ENCODE results near the gene GATA6. TPM values are rescaled to one million over a fixed set of nuclear protein-coding genes. Genes with fewer than 3 reads are reported as not detected.

GATA6 gene
- total RNA-seq, 4 donors from 2014 or later = 2.0 to 5.7 (median 2.9) TPM

GRCh38 chr18:22191923-22192322, 22.5 kb downstream of the GATA6 start:
- TF ChIP-seq, protein P1, sequence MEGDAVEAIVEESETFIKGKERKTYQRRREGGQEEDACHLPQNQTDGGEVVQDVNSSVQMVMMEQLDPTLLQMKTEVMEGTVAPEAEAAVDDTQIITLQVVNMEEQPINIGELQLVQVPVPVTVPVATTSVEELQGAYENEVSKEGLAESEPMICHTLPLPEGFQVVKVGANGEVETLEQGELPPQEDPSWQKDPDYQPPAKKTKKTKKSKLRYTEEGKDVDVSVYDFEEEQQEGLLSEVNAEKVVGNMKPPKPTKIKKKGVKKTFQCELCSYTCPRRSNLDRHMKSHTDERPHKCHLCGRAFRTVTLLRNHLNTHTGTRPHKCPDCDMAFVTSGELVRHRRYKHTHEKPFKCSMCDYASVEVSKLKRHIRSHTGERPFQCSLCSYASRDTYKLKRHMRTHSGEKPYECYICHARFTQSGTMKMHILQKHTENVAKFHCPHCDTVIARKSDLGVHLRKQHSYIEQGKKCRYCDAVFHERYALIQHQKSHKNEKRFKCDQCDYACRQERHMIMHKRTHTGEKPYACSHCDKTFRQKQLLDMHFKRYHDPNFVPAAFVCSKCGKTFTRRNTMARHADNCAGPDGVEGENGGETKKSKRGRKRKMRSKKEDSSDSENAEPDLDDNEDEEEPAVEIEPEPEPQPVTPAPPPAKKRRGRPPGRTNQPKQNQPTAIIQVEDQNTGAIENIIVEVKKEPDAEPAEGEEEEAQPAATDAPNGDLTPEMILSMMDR (IDR thresholded peaks at IDR 0.05; ENCODE audit: low read depth) = no peak

DNA sequence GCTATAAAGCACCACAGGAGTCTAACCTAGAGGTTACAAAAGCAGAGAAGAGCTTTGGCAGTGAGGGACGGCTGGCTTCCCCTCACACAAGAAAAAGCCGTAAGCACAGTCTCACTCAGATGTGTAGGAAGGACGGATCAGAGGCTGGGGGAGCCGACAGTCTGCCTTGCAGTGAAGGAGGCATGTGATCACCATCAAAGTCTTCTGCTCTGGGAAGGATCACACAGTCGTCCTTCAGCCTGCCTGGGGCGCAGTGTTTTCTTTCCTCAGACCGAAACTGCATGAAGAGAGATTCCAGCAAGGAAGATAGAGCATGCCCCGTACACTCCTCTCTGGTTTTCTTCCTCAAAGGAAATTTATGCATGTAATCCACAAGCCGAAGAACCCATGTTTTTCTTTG, 24.1 kb downstream of the GATA6 start:
- TF ChIP-seq, protein P1 (IDR thresholded peaks at IDR 0.05; ENCODE audit: low read depth) = no peak

DNA sequence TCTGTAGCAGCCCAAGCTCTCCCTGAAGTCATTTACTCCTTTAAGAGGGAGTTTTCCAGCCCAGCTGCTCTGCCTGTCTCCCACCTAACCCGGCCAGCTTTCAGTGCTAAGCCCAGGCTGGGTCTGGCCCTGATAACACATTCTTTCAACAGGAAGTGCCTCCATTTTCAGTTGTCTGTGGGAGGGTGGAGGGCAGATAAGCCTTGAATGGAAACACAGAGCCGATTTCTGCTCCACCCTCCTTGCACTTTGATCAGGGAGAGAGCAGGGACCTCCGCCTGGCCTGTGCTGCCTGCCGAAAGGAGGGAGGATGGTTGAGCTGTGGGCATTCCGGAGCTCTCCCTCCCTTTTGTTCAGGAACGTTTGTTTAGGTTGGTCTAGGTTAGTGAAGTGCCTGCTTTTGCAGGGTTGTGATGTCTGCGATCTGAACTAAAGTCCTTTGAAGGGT, 24.8 kb downstream of the GATA6 start:
- TF ChIP-seq, protein P1 (IDR thresholded peaks at IDR 0.05; ENCODE audit: low read depth) = no peak

DNA sequence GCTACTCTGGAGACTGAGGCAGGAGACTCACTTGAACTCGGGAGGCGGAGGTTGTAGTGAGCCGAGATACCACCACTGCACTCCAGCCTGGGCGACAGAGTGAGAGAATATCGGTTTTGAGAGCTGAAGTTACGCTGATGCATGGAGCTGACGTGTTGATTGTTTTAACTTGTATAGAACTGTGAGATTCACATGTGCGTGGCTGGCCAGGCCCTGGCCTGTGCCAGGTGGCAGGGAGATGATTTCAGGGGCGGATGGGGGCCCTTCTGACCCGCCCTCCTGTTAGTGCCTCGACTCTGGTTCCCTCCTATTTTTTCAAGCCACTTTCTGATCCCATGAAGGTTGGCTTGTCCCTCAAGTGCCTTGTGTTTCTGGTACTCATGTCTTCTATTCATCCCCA, 25.7 kb downstream of the GATA6 start:
- TF ChIP-seq, protein P1 (IDR thresholded peaks at IDR 0.05; ENCODE audit: low read depth) = no peak

GRCh38 chr18:22197668-22198067, 28.3 kb downstream of the GATA6 start:
- TF ChIP-seq, protein P1 (IDR thresholded peaks at IDR 0.05; ENCODE audit: low read depth) = no peak

- TF ChIP-seq, protein P1 (IDR thresholded peaks at IDR 0.05; ENCODE audit: low read depth) = no peak
Measured at GRCh38 chr18:22198163-22198562, 28.8 kb downstream of the GATA6 start.

DNA sequence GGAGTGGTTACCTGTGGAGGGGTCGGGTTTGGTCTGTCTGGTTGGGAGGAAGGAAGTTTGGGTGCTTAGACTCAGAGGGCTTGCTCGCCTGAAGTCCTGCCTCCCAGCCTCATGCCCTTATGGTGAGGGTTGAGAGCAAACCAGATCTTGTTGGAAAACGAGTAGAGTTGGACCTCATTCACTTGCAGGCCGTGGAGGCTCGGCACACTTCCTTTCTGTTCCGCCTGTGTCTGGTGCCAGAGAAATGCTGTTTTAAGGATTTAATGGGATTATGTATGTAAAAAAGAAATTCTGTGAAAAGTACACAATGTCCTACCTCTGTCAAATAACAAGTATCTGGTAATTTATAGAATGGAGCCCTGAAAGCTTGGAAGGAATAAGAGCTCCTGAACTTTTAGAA, 29.6 kb downstream of the GATA6 start:
- TF ChIP-seq, protein P1 (IDR thresholded peaks at IDR 0.05; ENCODE audit: low read depth) = no peak
